GM19043 (cell line): ENCODE results near the gene SPANXN2.
"Not testable (repeated sequence)": the region's sequence is repeated elsewhere in the genome, so short reads cannot be mapped to it uniquely, and the experiment has no call there.

ENCODE experiments used
- ATAC-seq: cut with Tn5 transposase; IDR thresholded peaks from one replicate; pipeline ENCODE4 v1.9.1; 2021; ENCODE audit warnings: low read depth; ENCODE audit not compliant: unreplicated experiment

Gene SPANXN2

GRCh38 chrX:143720652-143721051 is at the start of gene SPANXN2:
Gene SPANXN2 (minus strand): TSS chrX:143720752. CDS start chrX:143720668, 84 bp downstream.
- ATAC-seq = not testable (repeated sequence)

- ATAC-seq = no peak
Measured at GRCh38 chrX:143768976-143769375, 48.4 kb upstream of the SPANXN2 start.

GRCh38 chrX:143767789-143768188 is 47.2 kb upstream of the SPANXN2 start:
- not testable (repeated sequence) for ATAC-seq

- no peak for ATAC-seq
Measured at GRCh38 chrX:143757887-143758286, 37.3 kb upstream of the SPANXN2 start.

GRCh38 chrX:143757375-143757774 is 36.8 kb upstream of the SPANXN2 start:
- no peak for ATAC-seq

- no peak for ATAC-seq
Measured at GRCh38 chrX:143754183-143754582, 33.6 kb upstream of the SPANXN2 start.

GRCh38 chrX:143733866-143734265 is 13.3 kb upstream of the SPANXN2 start:
- no peak for ATAC-seq

- ATAC-seq = no peak
Measured at GRCh38 chrX:143726296-143726695, 5.7 kb upstream of the SPANXN2 start.

GRCh38 chrX:143701460-143701859 is 19.1 kb downstream of the SPANXN2 start:
- ATAC-seq = no peak

GRCh38 chrX:143694885-143695284 is 25.7 kb downstream of the SPANXN2 start:
- no peak for ATAC-seq

- no peak for ATAC-seq
Measured at GRCh38 chrX:143683486-143683885, 37.1 kb downstream of the SPANXN2 start.

- no peak for ATAC-seq
Measured at GRCh38 chrX:143674926-143675325, 45.6 kb downstream of the SPANXN2 start.

GRCh38 chrX:143669395-143669794 is 51.2 kb downstream of the SPANXN2 start:
- ATAC-seq = no peak

- ATAC-seq = no peak
Measured at GRCh38 chrX:143664302-143664701, 56.2 kb downstream of the SPANXN2 start.

- ATAC-seq = no peak
Measured at GRCh38 chrX:143663755-143664154, 56.8 kb downstream of the SPANXN2 start.
